Ecto neural progenitor cell (in vitro differentiated cells): ENCODE data around the gene SAE1.

Experiments
- DNase-seq: peaks from one replicate; pipeline ENCODE4 v3.0.0-alpha.2; 2018; ENCODE audit warnings: low spot score

Gene SAE1

DNA sequence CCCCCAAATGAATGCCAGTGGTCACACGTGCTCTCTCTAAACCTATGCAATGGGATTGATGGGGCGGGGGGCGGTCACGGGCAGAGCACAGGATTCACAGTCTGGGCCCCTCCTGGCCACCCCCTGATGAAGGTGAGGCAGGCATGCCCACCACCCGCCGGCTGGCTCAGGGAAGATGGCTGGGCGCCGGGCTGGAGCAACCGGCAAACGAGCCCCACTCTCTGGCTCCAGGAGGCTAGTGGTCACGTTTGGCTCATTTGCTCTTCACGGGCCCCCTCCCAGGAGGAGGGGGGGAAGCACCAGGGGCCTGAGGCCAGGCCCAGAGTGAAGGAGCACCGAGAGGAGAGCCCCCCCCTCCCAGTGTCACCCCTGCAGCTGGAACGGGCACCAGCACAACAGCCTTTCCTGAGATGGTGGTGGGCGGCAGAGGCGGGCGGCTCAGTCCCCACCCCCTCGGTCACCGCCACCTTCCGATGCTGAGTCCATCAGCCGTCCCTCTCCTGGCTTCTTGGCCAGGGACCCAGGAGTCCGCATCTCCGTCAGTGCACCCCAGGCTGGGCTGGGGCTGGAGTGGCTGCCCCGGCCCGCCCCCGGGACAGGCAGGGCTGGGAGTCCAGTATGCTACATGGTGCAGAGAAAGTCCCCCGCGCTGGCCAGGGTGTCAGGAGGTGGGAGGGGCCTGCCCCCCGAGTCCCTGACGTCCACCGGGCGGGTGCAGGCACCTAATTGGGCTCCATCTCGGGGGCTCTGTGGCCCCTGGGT, 90.6 kb downstream of the SAE1 start:
- no peak for DNase-seq

DNA sequence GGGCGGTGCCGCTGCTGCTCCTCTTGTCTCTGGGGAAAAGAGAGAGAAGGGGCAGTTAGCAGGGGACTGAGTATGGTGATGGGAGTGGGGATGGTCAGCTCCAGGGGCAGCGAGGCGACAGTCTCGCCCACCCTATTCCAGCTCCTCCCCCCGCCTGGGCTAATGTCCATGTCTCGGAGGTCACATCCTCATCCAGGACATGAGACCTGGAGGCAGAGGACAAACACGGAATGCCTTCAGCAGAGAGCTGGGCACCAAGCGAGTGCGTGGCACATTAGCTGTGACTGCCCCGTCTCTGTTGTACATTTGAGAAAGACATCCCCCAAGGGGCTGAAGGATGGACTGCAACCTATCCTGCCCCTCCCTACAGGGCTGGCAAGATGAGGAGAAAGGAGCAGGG, 91.3 kb downstream of the SAE1 start:
- DNase-seq: no peak

DNA sequence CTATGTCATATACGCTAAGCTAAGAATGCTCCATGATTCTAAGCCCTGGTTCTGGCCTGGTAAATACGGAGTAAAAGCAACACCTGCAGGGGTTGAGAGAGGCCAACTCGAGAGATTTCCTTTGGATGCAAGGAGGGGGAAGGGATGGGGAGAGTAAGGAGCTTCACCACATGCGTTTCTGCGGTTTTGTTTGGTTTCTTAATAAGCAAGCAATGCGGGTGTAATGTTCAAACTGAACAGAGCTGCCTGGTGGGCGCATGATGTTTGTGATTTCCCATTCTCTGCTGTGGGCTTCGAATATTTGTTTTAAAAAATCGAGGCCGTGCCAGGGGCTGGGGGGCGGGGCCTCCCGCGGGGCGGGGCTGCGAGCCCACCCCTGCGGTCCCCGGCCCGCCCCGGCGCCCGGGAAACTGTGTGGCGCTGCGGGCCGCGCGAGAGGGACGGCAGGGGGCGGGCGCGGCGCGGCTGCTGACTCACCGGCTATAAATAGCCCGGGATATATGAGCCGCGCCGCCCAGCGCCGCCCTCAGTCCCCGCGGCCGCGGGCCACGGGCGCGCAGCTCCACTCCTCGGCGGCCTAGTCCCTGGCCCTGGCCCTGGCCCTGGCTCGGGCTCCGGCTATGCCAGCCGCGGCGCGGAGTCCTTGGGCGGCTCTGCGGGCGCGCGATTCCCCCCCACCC, 95.3 kb downstream of the SAE1 start:
- DNase-seq: peak; percentile 92

DNA sequence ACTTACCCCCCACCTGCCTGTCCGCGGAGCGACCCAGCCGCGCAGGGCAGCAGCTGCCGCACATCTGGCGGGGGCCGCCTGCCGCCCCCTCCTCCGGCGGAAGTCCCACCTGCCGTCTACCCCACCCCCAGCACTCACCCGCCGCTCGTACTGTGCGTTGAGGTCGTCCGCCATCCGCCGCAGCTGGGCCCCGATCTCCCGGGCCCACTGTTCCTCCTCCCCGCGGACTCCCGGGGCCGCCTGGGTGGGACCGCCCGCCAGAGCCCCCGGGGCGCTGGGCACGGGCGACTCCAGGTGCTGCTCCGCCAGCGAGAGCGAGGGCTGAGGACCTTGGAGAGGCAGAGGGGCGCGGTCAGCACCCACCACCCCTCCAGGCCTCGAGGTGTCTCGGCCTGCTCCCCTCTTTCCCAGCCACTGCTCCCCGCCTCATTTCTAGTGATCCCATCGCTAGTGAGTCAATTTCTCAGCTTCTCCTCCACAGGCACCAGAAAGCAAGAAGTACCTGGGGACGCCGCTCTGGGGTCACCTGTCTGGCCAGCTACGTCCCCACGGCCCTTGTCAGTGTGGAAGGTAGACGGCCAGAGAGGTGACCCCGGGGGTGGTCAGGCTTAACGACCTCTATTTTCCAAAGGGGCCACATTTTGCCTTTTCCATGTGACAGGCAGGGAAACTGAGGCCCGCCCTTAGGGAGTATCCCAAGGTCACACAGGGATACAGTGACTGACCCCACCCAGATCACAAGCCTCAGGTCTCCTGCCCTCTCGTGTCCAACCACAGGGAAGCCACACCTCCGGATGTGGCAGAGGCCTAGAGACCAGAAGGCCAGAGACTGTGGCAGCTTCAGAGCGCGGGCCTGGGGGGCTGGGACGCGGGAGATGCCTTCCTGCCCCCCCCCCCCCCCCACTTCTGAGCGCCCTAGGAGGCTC, 96.1 kb downstream of the SAE1 start:
- no peak for DNase-seq

DNA sequence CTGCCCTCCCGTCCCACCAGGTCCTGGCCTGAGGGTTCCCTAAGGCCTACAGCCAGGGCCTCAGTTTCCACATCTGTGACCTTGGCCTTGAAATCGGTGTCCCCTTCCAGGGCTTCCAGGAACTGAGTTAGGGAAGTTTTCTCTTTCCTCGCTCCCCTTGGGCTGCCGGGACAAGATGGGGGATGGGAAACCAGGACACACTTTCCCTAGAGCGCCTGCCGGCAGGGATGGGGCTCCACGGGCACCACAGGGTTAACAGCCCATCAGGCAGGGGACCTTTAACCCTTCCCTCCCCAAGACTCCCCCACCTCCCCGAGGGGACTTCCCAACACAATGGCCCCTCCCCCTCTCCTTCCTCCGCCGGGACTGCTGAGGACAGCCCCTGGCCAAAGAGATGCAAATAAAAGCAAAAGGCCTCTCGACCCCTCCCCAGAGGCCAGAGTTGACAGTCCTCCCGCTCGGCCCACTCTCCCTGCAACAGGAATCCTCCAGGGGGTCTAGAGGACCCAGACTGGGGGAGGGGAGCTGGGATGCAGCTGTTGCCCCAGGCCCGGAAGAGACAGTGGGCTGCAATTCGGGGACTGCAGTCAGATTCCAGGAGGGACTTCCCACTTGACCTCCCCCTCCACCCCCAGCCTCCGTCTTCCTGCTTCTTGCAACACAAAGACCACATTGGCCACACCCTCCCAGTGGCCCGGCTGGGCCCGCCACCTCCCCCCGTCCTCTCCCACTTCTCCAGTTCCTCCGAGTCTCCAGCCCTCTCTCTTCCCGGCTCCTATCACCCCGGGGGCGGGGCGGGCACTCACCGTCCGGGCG, 96.9 kb downstream of the SAE1 start:
- DNase-seq: peak; percentile 96

DNA sequence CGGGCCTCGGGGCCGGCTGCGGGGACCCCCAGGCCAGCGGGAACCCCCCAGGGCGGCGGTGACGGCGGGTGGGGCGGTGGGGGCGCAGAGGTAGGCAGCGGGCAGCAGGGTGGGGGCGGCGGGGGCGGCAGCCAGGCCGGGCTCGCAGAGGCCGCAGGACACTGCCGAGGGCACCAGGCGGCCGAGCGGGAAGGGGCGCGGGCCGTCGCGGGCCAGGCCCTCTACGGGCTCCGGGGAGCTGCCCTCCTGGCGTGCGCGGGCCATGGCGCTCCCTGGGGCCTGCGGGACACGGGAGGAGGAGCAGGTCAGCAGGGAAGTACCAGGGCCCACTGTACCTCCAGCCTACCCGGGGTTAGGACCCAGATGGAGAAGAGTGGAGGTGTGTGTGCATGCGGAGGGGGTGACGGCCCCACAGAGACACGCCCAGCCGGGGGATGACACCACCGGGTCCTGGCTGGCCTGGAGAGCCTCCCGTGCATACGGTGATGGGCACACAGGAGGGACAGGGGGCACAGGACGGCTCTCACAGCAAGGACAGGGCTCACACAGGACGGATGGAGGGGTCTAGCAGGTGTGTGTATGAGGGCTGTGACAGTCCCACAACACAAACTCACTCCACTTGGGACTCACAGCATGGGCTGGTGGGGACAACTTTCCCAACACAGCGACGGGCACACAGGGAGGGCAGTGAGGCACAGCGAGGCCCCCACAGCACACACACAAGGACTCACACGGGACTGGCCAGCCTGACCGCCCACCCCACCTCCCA, 97.7 kb downstream of the SAE1 start:
- peak; percentile 59 for DNase-seq

DNA sequence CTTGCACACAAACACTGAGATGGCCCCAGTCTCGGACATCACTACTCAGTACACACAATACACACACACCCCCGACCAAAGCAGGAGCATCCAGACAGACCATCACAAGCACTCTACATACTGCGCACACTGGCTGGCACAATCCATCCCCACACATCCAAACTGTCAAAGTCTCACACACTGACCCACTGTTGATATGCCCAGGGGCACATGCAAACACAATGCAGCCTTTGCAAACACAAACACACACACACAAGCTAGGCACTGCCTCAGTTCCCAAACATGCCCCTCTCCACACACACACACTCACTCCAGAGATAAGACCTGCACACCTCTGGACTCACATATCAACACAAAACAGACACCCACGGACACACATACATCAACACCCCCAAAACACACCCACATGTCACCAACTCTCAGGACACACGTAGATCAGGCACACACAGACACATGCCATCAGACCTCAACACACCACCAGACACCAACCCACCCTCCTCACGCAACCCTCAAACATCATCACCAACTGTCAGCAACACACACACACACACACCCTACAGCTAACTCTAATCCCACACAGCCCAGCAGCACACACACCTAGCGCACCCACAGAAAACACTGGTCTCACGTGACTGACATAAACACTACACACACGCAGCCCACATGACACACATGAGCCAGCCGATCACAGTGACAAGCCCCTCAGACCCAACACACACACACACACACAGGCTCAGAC, 98.5 kb downstream of the SAE1 start:
- no peak for DNase-seq

DNA sequence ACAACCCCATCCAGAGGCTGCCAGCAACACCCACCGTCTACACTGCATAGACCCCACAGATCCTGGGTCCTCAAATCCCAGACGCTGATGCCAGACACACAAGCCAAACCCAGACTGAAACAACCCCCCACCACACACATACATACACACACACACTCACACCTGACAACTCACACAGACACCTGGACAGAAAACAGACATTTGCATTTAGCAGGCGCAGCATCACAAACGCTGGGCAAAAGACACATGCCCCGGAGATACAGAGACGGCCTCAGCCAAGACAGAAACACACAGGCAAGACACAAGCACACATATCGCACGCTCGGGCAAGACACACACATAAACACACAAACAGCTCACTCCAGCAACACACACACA, 99.0 kb downstream of the SAE1 start:
- DNase-seq: no peak

DNA sequence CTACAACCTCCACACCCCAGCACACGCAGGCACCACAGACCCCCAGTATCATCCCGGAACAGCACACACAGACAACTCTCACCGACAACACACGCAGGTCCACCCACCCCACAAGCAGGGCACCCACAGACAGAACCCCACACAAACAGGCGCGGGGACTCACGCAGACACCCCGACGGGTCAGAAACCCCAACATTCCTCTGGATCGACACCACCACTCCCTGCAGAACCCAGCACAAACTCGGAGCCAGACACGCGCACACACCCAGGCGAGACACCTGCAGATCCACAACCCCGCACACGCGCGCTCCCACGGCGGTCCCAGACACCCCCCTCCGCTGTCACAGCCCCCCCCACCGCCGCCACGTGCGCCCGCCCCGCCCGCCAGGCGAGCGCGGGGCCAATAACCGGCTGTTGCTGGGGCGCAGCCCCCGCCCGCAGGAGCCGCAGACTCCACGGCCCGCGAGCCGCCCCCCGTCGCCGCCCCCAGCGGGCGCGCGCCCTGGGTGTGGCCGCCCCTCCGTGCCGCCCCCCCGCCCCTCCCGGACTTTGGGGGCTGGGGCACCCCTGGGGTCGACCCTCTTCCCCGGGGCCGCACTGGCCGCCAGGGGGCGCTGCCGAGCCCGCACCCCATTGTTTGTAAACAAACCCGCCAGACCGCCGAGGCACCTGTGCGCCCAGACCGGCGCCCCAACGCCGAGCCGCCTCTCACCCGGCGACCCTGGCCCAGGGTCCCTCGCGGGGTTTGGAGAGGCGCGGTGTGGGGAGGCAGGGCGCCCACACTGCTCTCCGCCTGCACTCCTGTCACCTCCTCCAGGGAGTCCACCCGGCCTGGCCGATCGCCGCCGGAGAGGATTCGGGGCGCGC, 99.7 kb downstream of the SAE1 start:
- peak; percentile 86 for DNase-seq

DNA sequence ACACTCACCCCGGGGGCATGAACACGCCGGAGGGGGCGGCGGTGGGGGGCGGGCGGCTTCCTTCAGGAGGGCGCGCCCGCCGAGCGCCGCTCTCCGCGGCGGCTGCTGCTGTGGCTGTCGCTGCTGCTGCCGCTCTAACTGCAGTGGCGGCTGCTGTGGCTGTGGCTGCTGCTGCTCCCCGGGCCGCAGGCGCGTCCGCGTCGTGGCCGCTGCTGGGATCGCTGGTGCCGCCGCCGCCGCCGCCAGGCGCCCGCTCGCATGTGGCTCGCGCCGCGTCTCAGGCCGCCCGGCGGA, 100.2 kb downstream of the SAE1 start, which contains the start of gene BBC3:
TSS of gene BBC3 (minus strand) at position 279 of the 294 bp plus-strand sequence. CDS start 2,768 bp downstream, outside the sequence.
- DNase-seq: no peak

DNA sequence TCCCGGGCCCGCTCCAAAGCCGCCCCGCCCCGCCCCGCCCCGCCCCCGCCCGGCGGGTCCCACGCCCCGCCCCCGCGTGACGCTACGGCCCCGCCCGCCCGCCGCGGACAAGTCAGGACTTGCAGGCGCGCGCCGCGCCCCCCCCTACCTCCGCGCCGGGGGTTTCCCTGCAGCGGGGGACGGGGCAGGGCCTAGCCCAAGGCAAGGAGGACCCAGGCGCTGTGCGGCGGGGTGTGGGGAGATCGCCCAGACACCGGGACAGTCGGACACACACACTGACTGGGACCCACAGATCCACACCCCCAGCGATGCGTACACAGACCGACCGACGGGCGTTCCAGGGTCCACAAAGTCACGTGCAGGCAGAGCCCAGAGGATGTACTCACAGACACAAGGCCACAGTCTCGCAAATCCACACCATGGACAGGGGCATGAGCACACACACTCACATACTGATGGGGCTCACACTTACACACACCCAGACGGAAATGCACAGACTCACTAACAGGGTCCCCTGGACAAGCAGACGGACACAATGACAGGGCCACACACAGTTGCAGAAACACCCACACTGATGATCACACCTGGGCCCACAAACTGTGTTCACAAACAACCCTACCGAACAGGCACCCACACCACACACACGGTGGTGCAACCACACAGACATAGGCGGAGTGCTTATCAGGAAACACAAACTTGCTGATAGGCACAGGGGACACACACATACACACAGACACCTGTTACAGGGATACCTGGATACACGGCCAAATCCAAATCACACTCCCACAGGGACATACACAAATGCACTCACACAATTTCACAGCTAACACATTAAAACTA, 100.8 kb downstream of the SAE1 start:
- peak; percentile 90 for DNase-seq

DNA sequence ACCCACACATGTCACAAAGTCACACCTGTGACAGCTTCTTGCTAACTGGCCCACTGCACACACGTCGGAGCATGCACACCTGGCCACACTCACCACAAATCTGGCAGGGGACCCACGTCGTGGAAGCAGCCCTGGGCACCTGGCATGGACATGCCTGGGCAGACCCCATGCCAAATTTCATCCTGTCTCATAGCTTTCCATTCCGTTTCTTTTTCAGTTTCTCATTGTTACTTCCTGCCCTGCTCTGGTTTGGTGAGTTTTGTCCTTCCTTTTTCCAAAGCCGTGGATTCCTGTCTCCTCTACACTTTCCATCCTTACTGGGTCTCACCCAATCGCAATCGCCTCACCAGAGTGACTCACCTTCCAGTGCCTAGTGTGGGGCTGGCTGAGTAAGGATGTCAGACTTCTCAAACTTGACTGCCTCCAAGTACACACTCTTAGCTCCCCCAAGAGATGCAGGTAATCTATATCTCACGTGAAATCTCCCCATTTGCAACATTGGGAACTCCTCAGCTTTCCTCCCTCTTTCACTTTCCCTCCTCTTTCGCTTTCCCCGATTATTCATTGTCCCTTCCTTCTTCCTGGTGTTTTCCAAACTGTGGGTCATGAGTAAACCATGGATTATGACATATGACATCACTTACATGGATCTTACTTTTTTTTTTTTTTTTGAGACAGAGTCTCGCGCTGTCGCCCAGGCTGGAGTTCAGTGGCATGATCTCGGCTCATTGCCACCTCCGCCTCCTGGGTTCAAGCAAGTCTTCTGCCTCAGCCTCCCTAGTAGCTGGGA, 102.0 kb downstream of the SAE1 start:
- DNase-seq: no peak

DNA sequence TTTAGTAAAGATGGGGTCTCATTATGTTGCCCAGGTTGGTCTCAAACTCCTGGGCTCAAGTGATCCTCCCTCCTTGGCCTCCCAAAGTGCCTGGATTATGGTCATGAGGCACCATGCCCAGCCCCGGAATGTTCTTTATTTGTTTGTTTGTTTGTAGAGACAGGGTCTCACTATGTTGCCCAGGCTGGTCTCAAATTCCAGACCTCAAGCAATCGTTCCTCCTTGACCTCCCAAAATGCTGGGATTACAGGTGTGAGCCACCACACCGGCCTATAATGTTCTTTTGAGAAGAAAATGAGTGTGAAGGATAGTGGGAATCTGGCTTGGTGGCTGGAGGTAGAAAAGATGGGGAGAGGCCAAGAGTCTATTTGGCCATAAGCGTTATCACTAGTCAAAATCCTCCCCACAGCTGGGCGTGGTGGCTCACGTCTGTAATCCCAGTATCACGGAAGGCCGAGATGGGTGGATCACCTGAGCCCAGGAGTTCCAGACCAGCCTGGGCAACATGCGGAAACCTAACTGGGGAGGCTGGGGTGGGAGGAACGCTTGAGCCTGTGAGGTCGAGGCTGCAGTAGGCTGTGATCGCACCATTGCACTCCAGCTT, 105.5 kb downstream of the SAE1 start:
- DNase-seq: no peak

DNA sequence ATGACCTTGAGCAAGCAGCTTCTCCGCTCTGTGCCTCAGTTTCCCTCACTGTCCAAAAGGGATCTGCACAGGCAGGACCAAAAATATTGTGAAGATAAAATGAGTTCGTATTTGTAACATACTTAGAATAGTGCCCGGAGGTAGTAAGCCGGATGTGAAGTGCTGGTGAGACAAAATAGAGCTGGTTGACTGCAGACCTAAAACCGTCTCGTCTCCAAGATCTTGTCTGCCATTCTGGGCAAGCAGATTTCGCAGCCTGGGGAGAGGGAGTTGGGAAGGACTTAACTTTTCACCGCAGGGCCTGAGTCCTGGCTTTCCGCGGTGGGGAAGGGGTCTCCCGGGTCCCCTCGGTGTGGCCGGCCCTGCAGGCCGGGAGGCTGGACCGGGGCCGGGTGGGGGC, 108.5 kb downstream of the SAE1 start:
- DNase-seq: no peak

DNA sequence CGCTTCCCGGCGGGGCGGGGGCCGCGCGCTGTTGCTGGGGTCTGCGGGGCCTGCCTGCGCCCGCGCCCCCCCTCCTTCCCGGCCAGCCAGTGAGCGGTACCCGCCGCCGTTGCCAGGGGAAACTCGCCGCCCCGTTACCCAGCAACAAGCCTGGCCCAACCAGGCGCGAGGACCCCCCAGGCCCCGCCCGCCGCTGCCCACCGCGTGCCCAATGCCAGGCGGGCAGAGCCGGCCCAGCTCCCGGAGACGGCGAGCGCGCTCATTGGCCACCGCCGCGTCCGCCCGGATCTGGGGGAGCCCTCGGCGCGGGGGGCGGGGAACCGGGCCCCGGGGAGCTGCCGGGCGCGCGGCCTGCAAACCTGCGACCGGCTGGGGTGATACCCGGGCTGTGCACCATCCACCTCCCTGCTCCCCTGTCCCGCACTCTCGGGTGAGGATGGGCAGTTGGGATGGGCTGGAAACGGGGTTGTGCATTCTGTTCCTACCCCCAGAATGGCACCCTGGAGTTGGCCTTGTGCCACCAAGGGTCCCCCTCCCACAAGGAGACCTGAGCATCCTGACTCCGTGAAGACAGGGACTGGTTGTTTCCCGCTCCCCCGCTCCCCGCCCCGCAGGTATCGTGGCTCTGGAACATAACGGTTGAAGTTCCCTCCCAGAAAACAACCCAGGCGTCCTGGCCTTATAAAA, 109.1 kb downstream of the SAE1 start:
- DNase-seq: peak; percentile 87

DNA sequence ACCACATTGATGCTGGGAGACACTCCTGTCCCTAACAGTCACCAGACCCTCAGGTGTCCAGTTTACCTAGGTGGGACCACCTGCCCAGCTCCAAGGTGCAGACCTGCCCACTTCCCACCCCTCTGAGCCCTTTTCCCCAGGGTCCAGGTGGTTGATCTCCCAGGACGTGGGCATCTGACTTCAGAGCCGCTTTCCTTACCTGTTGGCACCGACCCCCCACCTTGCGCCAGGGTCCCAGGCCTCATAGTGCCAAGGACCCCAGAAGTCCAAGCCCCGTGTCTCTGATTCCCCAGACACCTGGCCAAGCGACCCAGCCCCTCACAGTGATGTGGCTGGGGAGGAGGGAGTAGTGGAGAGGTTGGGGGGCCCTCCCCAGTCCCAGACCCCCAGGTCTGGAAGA, 109.9 kb downstream of the SAE1 start:
- no peak for DNase-seq
